Activated T-cell treated with anti-CD3 and anti-CD28 coated beads for 1 hour (primary cell): Measurements from ENCODE around the gene OMP.
A peak's percentile ranks its signal among the peaks of the same experiment; 100 is the strongest.

Experiments
- DNase-seq: peaks from one replicate; pipeline ENCODE4 v3.0.0-alpha.2; 2020; ENCODE audit warnings: low read depth

The OMP gene

DNA sequence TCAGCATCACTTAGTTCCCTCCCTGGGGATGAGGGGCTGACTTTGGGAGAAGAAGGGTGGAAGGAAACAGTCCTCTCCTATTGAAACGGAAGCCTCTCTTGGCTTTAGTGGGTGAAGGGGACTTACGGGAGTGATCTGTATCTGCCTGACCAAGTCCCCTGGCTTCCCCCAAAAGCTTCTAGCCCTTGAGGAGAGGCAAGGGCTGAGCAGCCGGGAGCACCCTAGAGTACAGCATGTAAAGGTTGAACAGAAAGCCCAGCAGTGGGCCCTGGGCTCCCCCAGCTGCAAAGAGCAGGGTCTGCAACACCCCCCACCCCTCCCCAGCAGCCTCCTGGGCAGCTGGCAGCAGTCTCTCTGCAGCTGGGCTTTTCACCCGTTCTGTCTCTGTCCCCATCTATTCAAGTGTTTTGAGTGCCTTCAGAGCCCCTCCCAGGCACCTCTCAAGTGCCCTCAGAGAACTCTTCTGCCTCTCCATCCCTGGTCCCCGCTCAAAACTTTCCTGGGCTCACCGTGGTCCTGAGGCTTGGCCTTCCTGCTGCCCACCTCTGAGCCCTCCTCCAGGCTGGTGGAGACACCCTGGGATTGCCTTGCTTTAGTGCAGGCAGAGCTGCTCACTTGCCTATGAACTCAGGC lies 33.2 kb upstream of the OMP start:
- no peak for DNase-seq

DNA sequence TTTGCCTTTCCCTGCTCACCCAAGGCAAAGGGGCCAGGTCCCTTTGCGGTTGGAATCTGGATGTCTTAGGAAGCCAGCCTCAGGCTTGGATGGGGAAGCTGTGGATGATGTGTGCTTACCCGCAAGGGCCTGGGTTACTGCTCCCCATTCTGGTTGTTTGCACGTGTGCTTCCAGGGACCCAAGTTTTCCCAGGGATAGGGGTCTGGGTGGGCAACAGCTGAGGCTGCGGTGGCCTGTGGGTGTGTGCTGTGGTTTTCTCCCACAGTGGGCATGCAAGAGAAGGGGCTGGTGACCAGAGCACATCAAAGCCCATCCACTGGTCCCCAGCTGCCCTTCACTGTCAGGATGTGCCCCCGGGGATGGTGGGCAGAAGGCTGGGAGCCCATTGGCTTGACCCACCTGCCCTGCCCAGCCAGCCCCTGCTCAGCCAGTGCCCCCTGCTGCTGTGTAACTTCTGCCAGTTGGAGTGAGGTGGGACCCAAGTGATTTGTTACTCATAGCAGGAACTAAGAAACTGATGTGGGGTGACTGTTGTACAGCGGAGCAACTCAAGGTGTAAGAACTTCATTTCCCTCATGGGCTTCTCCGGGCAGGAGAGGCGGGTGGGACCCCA lies 32.6 kb upstream of the OMP start:
- no peak for DNase-seq

DNA sequence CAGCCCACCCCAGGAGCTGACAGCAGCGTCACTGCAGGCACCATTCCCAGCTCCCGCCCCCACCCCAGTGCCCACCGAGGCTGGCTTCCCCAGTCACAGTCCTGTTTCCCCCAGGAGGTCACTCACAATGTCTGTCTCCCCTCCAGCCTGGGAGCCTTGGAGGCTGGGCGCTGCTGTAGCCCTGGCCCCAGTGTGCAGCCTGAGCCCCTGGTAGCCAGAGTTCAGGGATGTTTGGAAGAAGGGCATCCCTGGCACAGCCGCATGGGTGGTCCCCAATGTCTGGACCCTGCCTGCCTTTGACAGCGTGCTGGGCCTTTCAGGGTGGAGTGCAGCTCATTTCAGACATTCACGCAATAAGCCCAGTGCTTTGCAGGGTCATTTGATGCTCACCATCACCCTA lies 31.6 kb upstream of the OMP start:
- no peak for DNase-seq

DNA sequence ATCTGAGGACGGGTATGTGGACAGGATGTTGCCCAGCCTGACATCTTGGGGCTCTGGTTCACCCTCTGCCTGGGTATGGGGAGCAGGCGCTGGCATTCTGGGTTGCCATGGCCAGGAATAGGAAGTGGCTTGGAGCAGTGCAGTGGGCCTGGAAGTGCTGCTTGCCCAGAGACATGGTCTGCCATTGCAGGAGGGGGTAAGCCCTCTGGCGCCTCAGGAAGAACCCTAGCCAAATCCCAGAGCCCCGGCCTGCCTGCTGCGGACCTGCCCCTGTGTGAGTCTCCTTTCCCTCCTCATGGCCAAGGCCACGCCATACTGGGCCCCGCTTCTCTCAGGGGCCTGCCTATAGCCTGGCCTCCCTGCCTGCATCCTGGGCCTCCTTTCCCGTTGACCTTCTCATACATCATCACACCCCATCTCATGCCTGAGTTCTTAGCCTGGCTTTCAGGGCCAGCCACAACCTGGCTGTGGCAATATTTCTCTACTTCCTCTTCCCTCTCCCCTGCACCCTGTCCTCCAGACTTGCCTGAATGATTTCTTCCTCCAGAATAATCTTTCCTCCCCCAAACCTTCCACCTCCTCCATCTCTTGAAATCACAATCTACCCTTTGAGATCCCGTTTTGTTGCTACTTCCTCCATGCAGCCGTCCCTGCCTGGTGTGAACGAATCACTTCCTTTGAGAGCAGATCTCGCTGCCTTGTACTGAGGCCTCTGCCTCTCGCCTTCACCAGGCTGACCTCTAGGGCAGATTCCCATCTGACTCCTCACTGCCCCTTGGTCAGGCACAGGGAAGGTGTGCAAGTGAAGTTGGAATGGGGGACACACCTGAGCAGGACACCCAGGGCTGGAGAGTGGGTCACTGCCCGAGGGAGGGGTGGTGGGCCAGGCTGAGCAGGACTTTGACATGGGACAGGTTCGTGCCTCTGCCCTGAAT lies 30.7 kb upstream of the OMP start:
- no peak for DNase-seq

DNA sequence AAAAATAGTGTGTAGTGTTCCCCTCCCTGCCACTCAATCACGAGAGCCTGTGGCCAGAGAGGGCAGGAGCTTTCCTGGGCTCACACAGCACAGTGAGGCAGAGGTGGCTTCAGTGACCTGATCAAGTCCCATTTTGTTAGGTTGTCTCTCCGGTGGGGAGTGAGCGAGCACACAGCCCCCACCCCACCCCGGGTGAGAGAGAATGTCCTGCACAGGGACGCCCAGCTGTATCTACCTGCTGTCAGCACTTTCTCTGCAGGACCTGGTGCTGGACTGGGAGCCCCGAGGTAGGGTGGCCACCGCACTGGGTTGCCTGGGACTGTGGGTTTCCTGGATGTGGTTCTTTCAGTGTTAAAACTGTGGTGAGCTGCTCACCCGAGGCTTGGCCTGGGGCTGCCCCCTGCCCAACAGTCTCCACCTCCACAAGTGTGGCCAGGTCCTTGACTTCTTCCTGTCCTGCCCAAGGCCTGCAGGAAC lies 29.8 kb upstream of the OMP start:
- DNase-seq: no peak

DNA sequence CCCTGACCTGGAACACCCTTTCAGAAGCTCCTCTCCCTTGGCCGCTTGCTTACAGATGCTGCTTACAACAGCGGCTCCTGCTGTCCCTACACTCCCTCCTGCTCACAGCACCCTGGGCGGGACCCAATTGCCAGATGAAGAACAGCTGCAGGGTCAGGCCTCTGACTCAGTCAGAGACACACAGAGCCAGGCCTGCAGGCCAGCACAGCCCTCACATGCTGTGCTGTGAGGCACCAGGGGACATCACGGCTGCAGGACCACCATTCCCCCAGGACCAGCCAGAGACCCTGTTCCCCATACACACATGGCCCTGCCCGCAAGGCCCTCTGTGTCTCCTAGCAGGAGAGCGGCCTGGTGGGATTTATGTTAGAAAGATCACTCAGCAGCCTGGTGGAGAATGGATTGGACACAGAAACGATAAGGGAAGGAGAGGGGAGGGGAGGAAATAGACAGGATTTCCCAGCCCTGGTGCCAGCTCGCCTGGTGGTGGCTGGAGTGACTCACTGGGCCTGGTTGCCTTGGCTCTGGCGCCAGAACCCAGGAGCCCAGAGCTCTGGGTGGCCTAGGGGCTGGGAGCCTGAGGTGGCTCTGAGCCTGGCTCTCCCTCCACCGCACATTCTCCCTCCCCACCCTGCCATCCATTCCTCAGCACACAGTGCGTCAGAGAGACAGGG lies 29.2 kb upstream of the OMP start:
- DNase-seq: no peak

DNA sequence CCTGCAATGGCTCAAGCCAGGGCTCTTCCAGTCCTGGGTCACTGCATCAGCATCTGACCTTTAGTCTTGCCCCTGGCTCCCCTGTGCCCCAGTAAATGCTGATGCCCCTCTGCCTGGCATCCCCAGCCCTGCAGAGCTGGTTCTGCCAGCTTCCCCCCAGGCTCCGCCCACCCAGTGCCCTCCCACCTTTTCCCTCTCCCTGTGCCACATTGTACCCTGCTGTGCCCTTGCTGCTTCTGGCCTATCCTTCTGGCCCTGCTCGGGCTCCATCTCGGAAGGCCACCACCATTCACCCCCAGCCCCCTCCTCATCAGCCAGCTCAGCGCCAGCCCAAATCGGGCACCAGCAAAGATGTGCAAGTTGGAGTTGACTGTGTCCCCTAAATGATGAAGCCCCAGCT lies 28.4 kb upstream of the OMP start:
- DNase-seq: no peak

DNA sequence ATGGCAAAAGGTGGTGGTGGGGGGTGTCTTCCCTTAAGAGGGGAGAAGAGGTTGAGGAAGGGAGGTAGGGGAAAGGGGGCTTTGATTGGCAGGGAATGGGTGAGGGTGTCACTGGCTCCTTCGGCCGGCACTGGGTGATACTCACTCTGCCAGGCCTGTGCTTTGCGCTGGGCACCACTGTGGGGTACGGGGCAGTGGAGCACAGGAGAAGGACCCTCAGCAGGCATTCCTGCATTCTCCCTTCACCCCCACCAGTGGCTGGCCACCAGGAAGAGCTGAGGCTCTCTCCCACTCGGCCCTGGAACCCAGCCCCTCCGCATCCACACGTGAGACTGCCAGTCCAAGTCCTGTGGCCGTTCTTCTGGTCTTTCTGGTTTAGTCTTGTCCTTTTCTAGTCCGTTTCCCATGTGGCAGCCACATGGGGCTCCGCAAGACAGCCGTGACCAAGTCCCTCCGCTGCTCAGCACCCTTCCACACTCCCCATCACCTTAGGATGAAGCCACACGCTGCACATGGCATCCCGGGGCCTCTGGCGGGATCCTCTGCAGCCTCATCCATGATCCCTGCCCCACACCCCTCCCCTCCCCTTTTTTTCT lies 27.9 kb upstream of the OMP start:
- no peak for DNase-seq

DNA sequence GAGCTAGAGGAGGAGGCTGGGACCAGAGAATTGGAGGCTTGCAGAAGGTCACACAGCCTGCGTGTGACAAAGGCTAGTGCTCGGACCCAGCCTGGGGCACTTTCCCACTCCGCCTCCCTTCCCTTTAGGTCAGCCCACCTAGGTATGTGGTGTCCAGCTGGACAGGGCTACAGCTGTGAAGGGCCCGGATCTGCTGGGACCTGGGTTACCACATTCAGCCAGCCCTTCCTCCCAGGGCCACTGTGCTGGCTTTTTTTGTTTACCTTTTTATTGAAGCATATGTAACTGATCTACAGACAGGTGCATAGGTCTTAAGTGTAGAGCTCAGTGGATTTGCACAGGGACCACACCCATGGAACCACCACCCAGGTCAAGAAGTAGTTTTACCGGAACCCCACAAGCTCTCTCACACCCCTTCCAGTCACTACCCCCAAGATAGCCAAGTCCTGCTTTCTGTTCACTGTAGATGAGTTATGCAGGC lies 27.2 kb upstream of the OMP start:
- no peak for DNase-seq

DNA sequence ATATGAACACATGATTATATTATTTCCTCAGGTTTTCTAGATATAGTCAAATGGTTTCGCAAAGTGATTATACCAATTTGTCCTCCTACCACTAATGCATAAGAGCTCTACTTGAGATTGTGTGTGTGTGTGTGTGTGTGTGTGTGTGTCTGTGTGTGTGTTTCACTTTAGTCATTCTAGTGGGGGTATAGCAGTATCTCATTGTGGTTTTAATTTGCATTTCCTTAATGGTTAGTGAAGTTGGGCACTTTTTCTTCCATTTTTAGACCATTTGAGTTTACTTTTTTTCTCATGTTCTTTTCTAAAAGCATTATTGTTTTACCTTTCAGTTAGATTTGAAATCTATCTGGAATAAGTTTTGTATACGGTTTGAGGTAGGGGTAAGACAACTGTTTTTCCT lies 23.0 kb upstream of the OMP start:
- no peak for DNase-seq

DNA sequence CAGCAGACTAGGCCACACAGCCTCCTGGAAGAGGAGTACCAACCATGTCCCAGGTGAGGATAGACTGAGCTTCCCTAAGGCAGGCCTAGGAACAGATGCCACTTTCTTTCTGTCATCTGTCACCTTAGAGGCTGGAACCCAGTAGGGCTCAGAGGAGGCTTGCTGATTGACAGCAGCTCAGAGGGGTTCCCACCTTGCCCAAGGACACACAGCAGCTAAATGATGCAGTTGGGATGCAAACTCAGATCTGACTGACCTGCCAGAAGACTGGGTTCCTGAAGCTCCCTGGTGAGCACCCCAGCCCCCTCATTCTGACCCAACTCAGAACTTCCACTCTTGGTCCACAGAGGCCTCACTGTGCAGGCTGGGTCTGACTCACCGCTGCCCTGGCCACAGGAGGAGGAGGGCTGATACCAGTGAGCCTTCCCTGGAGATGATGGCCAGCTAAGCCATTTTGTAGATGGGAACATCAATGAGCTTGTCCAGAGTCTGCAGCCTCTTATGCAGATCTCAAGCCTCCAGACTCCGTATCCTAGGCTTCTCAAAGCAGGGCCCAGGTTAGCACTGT lies 21.9 kb upstream of the OMP start:
- DNase-seq: no peak

DNA sequence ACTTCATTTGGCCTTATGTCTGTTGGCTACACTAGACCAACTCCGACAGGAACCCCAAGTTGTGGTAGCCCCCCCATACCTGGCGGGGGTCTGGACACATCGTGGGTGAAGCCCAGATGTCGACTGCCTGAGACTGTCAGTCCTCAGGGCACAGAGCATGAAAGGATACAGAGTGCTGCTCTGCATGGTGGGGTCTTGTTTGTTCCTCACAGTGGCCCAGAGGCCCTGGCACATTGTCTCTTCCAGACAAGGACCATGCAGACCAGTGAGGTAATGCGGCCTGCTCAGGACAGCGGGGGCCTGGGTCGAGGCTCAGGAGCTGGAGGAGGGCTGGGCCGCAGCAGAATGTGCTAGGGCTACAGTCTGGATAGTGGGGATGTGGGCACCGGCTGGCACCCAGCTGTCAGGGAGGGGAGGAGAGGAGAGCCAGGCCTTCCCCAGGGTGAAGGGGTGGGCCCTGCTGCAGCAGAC lies 21.2 kb upstream of the OMP start:
- no peak for DNase-seq

DNA sequence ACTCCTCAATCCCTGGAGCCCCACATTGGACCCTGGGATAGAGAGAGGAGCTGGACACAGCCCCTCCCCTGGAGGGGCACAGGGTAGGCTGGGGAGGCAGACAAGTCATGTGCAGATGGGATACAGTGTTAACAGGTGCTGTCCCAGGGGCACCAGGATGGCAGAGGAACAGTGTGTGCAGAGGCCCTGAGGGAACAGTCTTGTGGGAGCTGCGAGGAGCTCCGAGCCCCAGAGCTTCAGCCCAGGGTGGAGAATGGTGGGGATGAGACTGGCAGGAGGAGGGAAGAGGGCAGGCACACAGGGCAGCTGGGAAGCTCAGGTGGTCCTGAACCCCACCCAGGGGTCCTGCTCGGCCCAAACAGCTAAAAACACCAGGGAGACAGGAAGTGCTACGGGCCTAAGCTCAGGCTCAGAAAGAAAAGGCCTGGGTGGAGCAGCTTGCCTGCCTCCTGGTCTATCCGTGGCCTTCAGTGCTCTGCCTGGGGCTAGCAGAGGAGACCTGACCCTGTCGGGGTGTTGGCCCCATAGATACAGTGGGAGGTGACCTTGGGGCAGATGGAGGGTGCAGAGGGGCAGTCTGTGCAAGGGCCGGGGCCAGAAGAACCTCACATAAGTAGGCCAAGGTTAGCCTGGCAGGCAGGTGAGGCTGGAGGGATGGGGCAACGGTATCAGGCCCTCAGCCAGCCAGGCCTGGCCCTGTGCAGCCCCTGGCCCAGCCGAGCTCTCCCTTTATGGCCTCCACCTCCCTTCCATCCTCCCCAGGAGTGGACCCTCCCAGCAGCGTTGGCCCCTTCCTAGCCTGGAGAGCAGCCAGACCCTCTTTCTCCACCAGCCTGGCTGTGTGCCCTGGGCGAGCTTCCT lies 20.4 kb upstream of the OMP start:
- no peak for DNase-seq

DNA sequence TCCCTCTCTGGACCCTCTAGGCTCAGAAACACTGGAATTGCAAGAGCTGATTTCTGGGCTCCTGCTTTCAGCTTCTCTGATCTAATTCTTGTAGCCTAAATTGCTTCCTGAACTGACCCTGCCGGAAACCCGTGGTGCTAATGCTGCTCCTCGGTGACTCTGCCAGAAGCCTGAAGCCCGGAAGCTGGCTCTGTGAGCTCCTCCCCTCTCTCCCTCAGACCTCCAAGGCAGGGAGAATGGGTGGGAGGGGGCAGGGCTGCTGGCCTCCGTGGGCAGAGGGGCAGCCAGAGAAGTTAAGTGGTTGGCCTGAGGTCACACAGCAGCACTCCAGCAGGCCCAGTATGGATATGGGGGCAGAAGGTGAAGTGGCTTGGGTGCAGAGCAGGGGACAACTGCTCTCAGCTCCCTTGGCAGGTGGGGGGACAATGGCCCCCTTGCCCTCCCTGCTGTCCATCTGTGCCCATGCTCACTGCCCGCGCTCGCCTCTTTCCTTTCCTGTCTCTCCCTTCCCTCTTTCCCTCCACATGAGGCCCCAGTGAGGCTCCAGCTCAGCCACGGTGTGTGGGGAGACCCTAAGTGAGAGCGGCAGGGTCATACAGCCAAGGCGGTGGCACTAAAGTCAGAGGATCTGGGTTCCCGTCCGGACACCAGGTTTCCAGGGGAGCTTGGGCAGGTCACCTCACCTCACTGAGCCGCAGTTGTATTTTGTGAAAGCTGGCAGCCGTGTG lies 19.6 kb upstream of the OMP start:
- peak; percentile 23 for DNase-seq

DNA sequence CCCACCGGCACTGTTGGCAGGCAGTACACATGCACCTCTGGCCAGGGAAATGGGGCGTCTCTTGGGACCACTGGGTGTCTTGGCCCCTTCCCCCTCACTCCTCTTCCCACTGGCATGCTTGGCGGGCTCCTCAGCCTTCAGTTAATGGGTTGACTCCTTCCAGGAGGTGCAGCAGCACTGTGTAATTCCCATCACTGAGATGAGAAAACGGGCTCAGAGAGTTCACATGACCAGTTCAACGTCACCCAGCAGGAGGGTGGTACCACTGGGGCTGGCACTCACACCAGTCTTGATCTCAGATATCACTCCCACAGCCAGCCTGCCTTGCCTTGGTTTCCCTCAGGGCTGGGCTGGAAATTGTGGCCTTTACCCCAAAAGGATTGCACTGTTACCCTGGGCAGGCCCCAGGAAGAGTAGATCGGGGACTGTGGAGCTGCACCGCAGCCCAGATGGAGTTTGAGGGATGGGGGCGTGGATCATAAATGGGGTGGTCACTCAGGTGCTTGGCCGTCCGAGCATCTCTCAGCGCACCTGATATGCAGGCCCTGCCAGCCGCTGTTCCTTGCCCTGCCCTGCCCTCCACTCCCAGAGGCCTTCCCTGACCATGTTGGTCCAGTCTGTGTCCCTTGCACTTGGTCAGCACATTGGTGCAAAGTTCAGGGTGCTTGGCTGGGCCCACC lies 18.9 kb upstream of the OMP start:
- no peak for DNase-seq

DNA sequence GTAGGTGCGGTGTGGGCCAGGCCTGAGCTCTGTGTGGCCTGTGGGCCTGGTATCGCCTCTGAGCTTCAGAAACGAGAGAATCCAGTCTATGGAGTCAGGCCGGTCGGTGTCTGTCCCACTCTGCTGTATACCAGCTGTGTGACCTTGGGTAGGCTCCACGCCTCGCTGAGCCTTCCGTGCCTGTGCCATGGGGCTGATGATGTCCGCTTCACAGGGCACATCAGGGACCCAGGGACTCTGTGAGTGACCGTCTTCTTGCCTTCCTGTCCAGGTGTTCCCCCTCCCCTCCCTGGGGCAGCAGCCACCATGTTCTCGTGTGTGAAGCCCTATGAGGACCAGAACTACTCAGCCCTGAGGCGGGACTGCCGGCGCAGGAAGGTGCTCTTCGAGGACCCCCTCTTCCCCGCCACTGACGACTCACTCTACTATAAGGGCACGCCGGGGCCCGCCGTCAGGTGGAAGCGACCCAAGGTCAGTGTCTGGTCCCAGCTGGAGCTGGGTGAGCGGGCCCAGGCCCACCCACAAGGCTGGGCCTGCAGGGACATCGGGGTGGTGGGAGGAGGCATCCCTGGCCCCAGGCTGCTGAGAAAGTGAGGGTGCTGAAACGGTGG lies 18.0 kb upstream of the OMP start:
- DNase-seq: no peak

DNA sequence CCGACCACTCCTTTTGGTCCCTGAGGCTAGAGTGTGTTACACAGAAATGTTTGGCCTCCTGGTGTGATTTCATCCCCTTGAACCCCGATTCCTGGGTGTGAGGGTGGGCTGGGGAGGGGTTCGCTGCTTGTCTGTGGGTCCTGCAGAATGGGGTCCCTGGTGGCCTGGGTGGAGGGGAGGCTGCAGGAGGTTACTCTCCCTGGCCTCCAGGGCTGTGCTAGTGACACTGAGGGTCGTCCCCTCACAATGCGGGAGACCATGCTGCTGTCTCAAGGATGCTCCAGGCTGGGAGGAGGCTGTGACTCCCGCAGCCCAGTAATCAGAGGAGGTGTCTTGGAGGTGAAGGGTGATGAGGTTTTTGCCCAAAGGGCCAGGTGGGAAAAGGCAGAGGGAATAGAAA lies 17.0 kb upstream of the OMP start:
- DNase-seq: no peak

DNA sequence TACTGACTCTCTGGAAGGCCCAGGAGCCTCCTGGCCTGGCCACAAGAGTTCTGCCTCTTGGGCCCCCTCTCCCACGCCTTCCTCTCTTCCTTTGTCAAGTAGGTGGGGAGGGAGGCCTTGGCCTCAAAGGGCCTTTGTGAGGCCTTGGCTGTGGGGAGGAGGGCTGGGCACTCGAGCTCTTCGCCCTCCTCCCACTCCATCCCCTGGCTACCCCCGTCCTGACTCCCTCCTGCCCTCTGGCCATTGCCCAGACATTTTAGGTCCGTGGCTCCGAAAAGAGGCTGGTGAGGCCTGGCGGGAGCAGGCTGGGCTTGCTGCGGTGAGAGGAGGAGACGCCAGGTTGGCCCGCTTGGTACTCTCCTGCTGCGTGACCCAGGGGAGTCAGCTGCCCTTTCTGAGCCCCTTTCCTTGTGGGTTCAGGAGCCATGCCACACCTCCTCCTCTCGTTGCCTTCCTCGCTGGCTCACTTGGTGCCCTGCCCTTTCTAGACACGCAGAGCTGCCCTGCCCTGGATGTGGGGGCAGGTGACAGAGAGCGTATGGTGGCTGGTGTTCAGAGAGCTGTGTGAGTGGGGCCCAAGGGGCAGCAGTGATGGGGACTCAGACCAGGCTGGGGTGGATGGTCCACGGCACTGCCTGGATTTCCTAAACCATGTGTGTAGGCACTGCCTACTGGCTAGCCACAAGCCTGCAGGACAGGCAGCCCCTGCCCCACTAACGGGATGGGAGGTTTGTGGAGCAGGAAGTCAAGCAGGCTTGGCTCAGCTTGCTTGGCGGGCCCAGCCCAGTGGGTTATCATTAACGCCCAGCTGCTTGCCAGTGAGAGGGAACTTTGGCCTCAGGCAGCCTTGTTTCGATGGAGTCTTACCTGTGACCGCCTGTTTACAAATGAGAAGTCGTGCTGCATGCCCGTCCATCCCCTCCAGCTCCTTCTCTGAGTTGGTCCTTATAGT lies 15.8 kb upstream of the OMP start:
- no peak for DNase-seq
